Measurements from ENCODE around the gene CDCA8. TPM values are rescaled to one million over a fixed set of nuclear protein-coding genes. Genes with fewer than 3 reads are reported as not detected.

Gene CDCA8
- total and polyA plus RNA-seq, 9 donors, result 0.11 to 1.9 (median 0.60) TPM

DNA sequence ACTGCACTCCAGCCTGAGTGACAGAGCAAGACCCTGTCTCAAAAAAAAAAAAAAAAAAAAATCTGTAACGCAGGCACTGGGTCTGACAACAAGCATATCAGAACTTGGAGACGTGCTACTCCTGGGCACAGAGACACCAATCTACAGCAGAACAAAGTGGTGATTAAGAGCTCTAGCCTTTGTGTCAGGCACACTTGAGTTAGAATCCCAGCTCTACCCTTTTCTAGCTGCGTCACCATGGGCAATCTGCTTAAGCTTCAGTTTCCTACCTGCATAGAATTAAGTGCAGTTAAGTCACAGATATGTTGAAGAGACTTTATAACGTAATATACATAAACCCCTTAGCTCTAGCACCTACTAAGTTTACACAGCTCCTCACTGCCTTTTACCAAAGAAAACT is 3.4 kb upstream of the CDCA8 start:
- H3K4me3 ChIP-seq, result no peak overlapping the region
- 71 to 87% (median 84%) methylated on average over 4 of the region's 4 CpGs for WGBS, 3 donors
- TF ChIP-seq, protein P1, sequence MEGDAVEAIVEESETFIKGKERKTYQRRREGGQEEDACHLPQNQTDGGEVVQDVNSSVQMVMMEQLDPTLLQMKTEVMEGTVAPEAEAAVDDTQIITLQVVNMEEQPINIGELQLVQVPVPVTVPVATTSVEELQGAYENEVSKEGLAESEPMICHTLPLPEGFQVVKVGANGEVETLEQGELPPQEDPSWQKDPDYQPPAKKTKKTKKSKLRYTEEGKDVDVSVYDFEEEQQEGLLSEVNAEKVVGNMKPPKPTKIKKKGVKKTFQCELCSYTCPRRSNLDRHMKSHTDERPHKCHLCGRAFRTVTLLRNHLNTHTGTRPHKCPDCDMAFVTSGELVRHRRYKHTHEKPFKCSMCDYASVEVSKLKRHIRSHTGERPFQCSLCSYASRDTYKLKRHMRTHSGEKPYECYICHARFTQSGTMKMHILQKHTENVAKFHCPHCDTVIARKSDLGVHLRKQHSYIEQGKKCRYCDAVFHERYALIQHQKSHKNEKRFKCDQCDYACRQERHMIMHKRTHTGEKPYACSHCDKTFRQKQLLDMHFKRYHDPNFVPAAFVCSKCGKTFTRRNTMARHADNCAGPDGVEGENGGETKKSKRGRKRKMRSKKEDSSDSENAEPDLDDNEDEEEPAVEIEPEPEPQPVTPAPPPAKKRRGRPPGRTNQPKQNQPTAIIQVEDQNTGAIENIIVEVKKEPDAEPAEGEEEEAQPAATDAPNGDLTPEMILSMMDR (IDR thresholded peaks at IDR 0.05), result no peak
- no peak for TF ChIP-seq POLR2A (IDR thresholded peaks at IDR 0.05)
- no peak for TF ChIP-seq EP300 (IDR thresholded peaks at IDR 0.05)
- no peak for DNase-seq
- no peaks in the 10 kb centered on the region for H3K36me3 ChIP-seq
- intact Hi-C loops (cut with DNase I), result loop anchor here in 2 of 4 donors (2.0 to 10.0 kb wide), 3 partner anchors 84 to 234 kb away; partner anchors contain the start of gene GNL2 (in 1 of the 2)
- no peak overlapping the region for H3K27ac ChIP-seq
- no peaks in the 10 kb centered on the region for H3K9me3 ChIP-seq
- H3K27me3 ChIP-seq, result no peaks in the 10 kb centered on the region
- peaks cover 15% of the 10 kb centered on the region for H3K4me1 ChIP-seq (ENCODE audit: insufficient read depth)

DNA sequence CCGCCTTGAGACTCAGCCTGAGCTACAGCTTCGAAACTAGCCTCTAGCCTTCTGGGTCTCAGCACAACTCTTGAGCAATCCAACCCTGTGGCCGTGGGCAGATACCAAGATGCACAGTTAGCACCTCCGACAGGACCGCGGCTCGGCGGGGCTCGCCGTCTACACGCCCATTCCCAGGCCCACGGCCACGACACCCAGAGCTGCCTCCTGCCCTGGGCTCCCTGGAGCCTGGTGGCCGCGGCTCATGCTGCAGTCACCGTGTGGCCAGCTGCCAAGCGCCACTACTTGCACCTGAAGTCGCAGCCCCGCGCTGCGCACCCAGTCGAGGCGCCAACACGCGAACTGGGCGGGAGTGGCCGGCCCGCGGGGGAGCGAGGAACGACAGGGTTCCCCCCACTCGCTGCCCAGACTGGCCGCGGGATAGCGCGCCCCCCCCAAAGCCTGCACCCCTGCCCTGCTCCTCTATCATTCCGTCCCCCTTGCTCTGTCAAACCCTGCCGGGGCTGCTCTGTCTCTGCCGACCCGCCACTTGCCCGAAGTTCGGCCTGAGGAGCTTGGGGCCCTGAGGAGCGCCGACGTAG is 729 bp upstream of the CDCA8 start:
- Histone ChIP-seq H3K27ac (peak overlapping the region; percentile 26 to 60), H3K27me3 (no peaks in the 10 kb centered on the region), H3K36me3 (no peaks in the 10 kb centered on the region), H3K4me1 (ENCODE audit: insufficient read depth) (peaks cover 15% of the 10 kb centered on the region), H3K4me3 (peak overlapping the region; percentile 66), H3K9me3 (no peaks in the 10 kb centered on the region)
- TF ChIP-seq, protein P1 (IDR thresholded peaks at IDR 0.05), result no peak
- TF ChIP-seq EP300 (IDR thresholded peaks at IDR 0.05), result no peak
- TF ChIP-seq POLR2A (IDR thresholded peaks at IDR 0.05), result no peak
- 1 to 3% (median 2%) methylated on average over 44 to 45 of the region's 45 CpGs for WGBS, 3 donors
- intact Hi-C loops (cut with DNase I), result loop anchor here in 2 of 4 donors (5.0 kb wide), 1 partner anchor 166 kb away; the partner anchor contains the start of gene MTF1 (in 2 of the 2)
- DNase-seq, result peak; percentile 47 to 75 (median 70)

DNA sequence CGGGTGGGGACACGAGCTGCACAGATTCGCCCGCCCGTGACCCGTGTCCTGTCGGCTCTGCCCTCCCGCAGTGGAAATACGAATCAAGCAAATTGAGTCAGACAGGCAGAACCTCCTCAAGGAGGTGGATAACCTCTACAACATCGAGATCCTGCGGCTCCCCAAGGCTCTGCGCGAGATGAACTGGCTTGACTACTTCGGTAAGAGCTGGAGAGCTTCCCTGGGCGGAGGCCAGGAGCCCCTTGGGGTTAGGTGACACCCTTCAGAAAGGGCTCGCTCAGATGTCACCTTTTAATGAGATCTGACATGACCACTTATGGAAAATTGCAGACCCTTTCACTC is 489 bp downstream of the CDCA8 start:
- peak overlapping the region; percentile 66 for H3K4me3 ChIP-seq
- WGBS, 3 donors, result 1 to 2% (median 1%) methylated on average over 16 of the region's 16 CpGs
- intact Hi-C loops (cut with DNase I), result loop anchor here in 2 of 4 donors (5.0 kb wide), 1 partner anchor 164 kb away; the partner anchor contains the start of gene MTF1 (in 2 of the 2)
- no peak overlapping the region for H3K27ac ChIP-seq
- peak in 4 of 5 donors; percentile 18 to 60 (median 56) for DNase-seq
- H3K36me3 ChIP-seq, result no peaks in the 10 kb centered on the region
- no peaks in the 10 kb centered on the region for H3K27me3 ChIP-seq
- TF ChIP-seq, protein P1 (IDR thresholded peaks at IDR 0.05), result no peak
- TF ChIP-seq POLR2A (IDR thresholded peaks at IDR 0.05), result no peak
- no peak for TF ChIP-seq EP300 (IDR thresholded peaks at IDR 0.05)
- H3K9me3 ChIP-seq, result no peaks in the 10 kb centered on the region
- peaks cover 15% of the 10 kb centered on the region for H3K4me1 ChIP-seq (ENCODE audit: insufficient read depth)

DNA sequence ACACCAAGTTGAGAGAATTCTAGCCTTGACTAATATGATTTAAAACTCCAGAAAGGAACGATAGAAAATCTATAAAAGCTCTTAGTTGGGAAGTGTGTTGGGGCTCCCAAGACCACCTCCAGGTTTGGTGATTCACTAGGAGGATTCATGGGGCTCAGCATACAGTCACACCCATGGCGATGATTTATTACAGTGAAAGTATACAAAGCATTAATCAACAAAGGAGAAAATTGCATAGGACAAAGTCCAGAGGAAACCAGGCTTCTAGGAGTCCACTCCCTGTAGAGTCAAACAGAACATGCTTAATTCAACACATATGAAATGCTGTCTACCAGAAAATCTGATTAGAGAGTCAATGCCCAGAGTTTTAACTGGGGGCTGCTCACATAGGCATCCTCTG is 4.8 kb downstream of the CDCA8 start:
- Histone ChIP-seq H3K4me3 (no peak overlapping the region), H3K4me1 (ENCODE audit: insufficient read depth) (peaks cover 3% of the 10 kb centered on the region), H3K36me3 (no peaks in the 10 kb centered on the region), H3K27ac (no peak overlapping the region), H3K9me3 (no peaks in the 10 kb centered on the region), H3K27me3 (no peaks in the 10 kb centered on the region)
- intact Hi-C loops (cut with DNase I), result no loop called here
- WGBS, 3 donors, result 97 to 99% (median 97%) methylated on average over 2 of the region's 2 CpGs
- no peak for DNase-seq
- TF ChIP-seq EP300 (IDR thresholded peaks at IDR 0.05) (no peak), POLR2A (IDR thresholded peaks at IDR 0.05) (no peak)
- TF ChIP-seq, protein P1 (IDR thresholded peaks at IDR 0.05), result no peak
